Esophagus squamous epithelium (tissue), 5 donors: ENCODE results near the gene NEO1. TPM values are rescaled to one million over a fixed set of nuclear protein-coding genes. Genes with fewer than 3 reads are reported as not detected.

Experiments
- DNase-seq: peaks from one replicate; lab custom pipeline; 2025; lab: John Stamatoyannopoulos, UW
- H3K27ac ChIP-seq, 4 donors: fragments of 200-600 bp; sonication (generic); one replicate each; pipeline ENCODE4 v1.5.1; 2016 to 2019; ENCODE audit warnings: mild to moderate bottlenecking in 1 of 4
- H3K27me3 ChIP-seq, 4 donors: fragments of 200-600 bp; sonication (generic); 1 replicate in 3 of 4; 2 replicates in 1 of 4; pipeline versions ENCODE4 v1.5.1 to v1.6.0; 2017 to 2021; ENCODE audit warnings: antibody characterized with exemption in 1 of 4
- H3K36me3 ChIP-seq, 3 donors: fragments of 200-600 bp; sonication (generic); one replicate each; pipeline ENCODE4 v1.5.1; 2016 to 2019
- H3K4me1 ChIP-seq, 3 donors: fragments of 200-600 bp; sonication (generic); one replicate each; pipeline ENCODE4 v1.5.1; 2017 to 2019
- H3K4me3 ChIP-seq, 4 donors: fragments of 200-600 bp; sonication (generic); 1 replicate in 3 of 4; 2 replicates in 1 of 4; pipeline ENCODE4 v1.5.1; 2016 to 2019; ENCODE audit warnings: mild to moderate bottlenecking in 2 of 4, moderate library complexity in 1 of 4
- H3K9me3 ChIP-seq, 3 donors: fragments of 200-600 bp; sonication (generic); one replicate each; pipeline ENCODE4 v1.5.1; 2016 to 2019
- POLR2A ChIP-seq, 4 donors: fragments of 450-650 bp; IDR thresholded peaks; one replicate each; pipeline ENCODE4 v1.6.1; 2017; ENCODE audit warnings: antibody characterized with exemption in 4 of 4, mild to moderate bottlenecking in 4 of 4, moderate library complexity in 3 of 4
- WGBS, 2 donors: methylation state at CpG; one replicate each; pipeline ENCODE4 v1.1.5; 2018; 5-methylcytosine and 5-hydroxymethylcytosine counted together
- intact Hi-C: fragments of 100-400 bp; cut with DNase I; formaldehyde crosslinking; loops from one replicate; pipeline ENCODE4 v1.15.0; 2022
- total RNA-seq, 4 donors: library from RNA; depleted of rRNA; stranded (reverse); fragments of >200 nt; gene quantifications; one replicate each; pipeline ENCODE4 v1.1.0, GENCODE V29; 2016
- TF ChIP-seq, protein P1 (sequence below), 6 experiments: fragments of 450-650 bp in 4 of 6; fragments of 200-600 bp in 2 of 6; sonication (generic) in 2 of 6; IDR thresholded peaks; one replicate each; pipeline ENCODE4 v1.5.1; 2016 to 2019; ENCODE audit warnings: antibody characterized with exemption in 6 of 6, mild to moderate bottlenecking in 4 of 6, moderate library complexity in 4 of 6
- donor health status: DM: yes; HTN: yes; CAD: no.

NEO1 gene
- total RNA-seq, 4 donors from 2014 or later = 9.2 to 32.0 (median 15.0) TPM

DNA sequence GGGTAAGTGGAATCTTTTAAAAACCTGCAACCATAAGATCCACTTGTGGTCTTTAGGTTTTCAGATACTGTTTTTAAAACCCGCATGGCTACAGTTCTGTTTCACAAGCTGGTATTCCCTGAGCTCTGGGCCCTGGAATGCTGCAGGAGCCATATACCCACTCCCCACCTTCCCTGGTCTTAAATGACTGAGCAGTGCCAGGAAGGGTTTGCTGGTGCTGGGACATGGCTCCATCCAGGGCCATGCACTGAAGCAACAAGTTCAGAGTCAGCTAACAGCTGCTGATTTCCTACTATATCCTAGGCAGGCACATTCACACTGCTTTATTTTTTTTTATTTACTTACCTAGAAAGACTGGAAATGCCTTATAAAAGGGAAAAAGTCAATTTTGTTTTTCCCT, 239.2 kb downstream of the NEO1 start:
- H3K27ac ChIP-seq = no peak overlapping the region
- TF ChIP-seq, protein P1, sequence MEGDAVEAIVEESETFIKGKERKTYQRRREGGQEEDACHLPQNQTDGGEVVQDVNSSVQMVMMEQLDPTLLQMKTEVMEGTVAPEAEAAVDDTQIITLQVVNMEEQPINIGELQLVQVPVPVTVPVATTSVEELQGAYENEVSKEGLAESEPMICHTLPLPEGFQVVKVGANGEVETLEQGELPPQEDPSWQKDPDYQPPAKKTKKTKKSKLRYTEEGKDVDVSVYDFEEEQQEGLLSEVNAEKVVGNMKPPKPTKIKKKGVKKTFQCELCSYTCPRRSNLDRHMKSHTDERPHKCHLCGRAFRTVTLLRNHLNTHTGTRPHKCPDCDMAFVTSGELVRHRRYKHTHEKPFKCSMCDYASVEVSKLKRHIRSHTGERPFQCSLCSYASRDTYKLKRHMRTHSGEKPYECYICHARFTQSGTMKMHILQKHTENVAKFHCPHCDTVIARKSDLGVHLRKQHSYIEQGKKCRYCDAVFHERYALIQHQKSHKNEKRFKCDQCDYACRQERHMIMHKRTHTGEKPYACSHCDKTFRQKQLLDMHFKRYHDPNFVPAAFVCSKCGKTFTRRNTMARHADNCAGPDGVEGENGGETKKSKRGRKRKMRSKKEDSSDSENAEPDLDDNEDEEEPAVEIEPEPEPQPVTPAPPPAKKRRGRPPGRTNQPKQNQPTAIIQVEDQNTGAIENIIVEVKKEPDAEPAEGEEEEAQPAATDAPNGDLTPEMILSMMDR (IDR thresholded peaks at IDR 0.05) = no peak
- TF ChIP-seq POLR2A (IDR thresholded peaks at IDR 0.05) = no peak
- no peak for DNase-seq
- H3K4me1 ChIP-seq = no peaks in the 10 kb centered on the region
- no peak overlapping the region for H3K4me3 ChIP-seq
- H3K27me3 ChIP-seq = no peaks in the 10 kb centered on the region
- intact Hi-C loops = no loop called here
- no peaks in the 10 kb centered on the region for H3K9me3 ChIP-seq
- 80 to 83% methylated on average over 1 of the region's 1 CpG for WGBS, 2 donors
- H3K36me3 ChIP-seq = peaks cover 0 to 99% (median 0%) of the 10 kb centered on the region in 3 donors

DNA sequence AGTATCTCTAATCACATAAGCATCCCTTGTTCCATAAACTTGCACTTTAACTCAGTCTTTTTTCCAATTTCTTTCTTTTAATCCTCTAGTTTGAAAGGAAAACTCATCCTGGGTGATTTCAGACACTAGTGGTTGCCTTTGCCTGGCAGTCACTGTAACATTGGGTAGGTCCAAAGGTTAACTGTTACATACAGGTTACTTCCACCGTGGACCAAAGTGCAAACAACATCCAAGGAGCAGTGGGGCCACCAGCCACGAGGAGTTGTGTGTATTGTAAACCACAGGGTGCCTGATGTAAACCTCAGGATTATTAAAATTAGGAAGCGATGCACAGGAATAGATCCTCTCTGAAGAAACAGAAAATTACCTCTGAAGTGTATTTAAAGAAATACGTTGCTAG, 241.5 kb downstream of the NEO1 start:
- no peaks in the 10 kb centered on the region for H3K4me1 ChIP-seq
- no peak overlapping the region for H3K27ac ChIP-seq
- no peaks in the 10 kb centered on the region for H3K27me3 ChIP-seq
- intact Hi-C loops = no loop called here
- H3K9me3 ChIP-seq = no peaks in the 10 kb centered on the region
- 70 to 71% methylated on average over 3 to 4 of the region's 4 CpGs for WGBS, 2 donors
- no peak overlapping the region for H3K4me3 ChIP-seq
- TF ChIP-seq, protein P1 (IDR thresholded peaks at IDR 0.05) = no peak
- no peak for TF ChIP-seq POLR2A (IDR thresholded peaks at IDR 0.05)
- peaks cover 0 to 98% (median 4%) of the 10 kb centered on the region in 3 donors for H3K36me3 ChIP-seq
- DNase-seq = no peak

DNA sequence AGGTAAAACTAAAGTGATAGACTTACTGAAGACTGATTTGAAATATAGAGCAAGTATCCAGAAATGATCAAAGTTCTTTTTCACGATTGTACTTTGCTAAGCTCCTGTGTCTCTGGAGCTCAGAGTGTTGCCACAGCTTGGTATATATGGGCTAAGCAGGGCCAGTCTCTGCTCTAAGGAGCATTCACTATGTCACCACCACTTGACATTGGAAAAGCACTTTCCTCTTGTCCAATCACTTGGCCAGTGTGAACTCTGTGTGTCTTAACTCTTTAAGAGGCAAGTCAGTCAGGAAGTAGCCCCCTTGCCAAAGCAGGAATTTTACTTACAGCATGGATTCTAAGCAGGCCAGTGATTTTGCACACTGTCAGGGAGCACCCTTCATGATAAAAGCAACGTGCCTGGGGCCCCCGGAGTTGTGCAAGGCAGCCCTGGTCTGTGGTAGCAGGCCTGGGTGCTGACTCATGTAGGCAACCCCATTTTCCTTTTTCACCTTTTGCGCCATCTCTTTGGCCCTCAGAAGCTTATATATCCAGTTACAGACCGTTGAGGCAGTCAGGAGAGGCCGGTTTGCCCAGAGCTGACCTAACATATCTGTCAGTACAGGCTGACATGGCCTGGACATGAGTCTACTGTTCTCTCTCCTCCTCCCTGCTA, 243.5 kb downstream of the NEO1 start:
- Histone ChIP-seq H3K36me3 (peaks cover 0 to 98% (median 4%) of the 10 kb centered on the region in 3 donors), H3K4me3 (no peak overlapping the region), H3K9me3 (no peaks in the 10 kb centered on the region), H3K27ac (no peak overlapping the region), H3K27me3 (no peaks in the 10 kb centered on the region), H3K4me1 (no peaks in the 10 kb centered on the region)
- intact Hi-C loops = no loop called here
- TF ChIP-seq, protein P1 (IDR thresholded peaks at IDR 0.05) = no peak
- no peak for TF ChIP-seq POLR2A (IDR thresholded peaks at IDR 0.05)
- DNase-seq = no peak
- 45 to 74% methylated on average over 6 of the region's 6 CpGs for WGBS, 2 donors

DNA sequence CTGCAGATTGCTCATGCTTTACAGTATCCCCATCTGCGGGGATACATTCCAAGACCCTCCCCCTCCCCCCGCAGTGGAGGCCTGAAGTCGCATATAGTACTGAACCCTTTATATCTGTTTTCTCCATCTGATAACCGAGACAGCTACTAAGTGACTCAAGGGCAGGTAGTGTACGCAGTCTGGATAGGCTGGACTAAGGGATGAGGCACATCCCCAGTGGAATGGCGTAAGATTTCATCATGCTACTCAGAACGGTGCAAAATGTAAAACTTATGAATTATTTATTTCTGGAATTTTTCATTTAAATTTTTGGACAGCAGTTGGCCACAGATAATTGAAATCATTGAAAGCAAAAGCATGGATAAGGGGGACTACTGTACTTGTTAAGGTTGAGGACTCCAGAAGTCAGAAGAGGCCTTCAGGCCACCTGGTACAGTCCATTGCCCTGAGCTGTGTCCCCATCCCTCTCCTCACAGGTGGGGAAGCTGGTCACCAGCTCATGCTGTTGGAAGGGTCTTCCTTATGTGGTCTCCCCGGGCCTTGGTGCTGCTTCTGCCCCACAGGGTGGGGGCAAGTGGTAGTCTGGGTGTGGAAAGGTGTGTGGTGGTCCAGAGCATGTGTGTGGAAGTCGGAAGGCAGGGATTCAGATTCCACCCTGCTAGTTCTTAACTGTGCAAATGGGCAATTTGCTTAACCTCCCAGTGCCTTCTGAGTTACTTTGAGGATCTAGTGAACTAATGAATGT, 244.5 kb downstream of the NEO1 start:
- intact Hi-C loops = no loop called here
- H3K36me3 ChIP-seq = peaks cover 0 to 98% (median 8%) of the 10 kb centered on the region in 3 donors
- 82 to 89% methylated on average over 7 to 9 of the region's 9 CpGs for WGBS, 2 donors
- no peaks in the 10 kb centered on the region for H3K9me3 ChIP-seq
- DNase-seq = no peak
- H3K27ac ChIP-seq = no peak overlapping the region
- no peak overlapping the region for H3K4me3 ChIP-seq
- no peak for TF ChIP-seq POLR2A (IDR thresholded peaks at IDR 0.05)
- TF ChIP-seq, protein P1 (IDR thresholded peaks at IDR 0.05) = no peak
- no peaks in the 10 kb centered on the region for H3K27me3 ChIP-seq
- H3K4me1 ChIP-seq = no peaks in the 10 kb centered on the region
